HAP-1 (cell line): Measurements from ENCODE around the gene ALLC.

ENCODE experiments used
- DNase-seq, 2 experiments: peaks; one replicate each; pipeline ENCODE4 v3.0.0-alpha.2; 2016 to 2020; ENCODE audit warnings: low spot score in 2 of 2
- H3K27me3 ChIP-seq: fragments of 250-450 bp; sonication (Bioruptor Pico); 2 replicates; pipeline ENCODE4 v1.5.1; 2020; ENCODE audit warnings: low read depth, mild to moderate bottlenecking, moderate library complexity
- H3K36me3 ChIP-seq: fragments of 250-450 bp; sonication (Bioruptor Pico); replicated peaks from 2 replicates; pipeline ENCODE4 v1.5.1; 2020; ENCODE audit warnings: mild to moderate bottlenecking
- H3K4me1 ChIP-seq: fragments of 250-450 bp; sonication (Bioruptor Pico); 2 replicates; pipeline ENCODE4 v1.5.1; 2020; ENCODE audit warnings: mild to moderate bottlenecking
- H3K4me3 ChIP-seq: fragments of 250-450 bp; sonication (Bioruptor Pico); 2 replicates; pipeline ENCODE4 v1.5.1; 2020; ENCODE audit warnings: mild to moderate bottlenecking, moderate library complexity
- H3K9me3 ChIP-seq: fragments of 250-450 bp; sonication (Bioruptor Pico); 2 replicates; pipeline ENCODE4 v1.5.1; 2020; ENCODE audit warnings: mild to moderate bottlenecking, moderate library complexity
- in situ Hi-C: fragments of 300-500 bp; cut with MboI; formaldehyde crosslinking; loops from 3 replicates; pipeline ENCODE4 v1.14.3; 2020; ENCODE audit warnings: low sequenced_read_pairs, inconsistent platforms, mixed read lengths

The ALLC gene

DNA sequence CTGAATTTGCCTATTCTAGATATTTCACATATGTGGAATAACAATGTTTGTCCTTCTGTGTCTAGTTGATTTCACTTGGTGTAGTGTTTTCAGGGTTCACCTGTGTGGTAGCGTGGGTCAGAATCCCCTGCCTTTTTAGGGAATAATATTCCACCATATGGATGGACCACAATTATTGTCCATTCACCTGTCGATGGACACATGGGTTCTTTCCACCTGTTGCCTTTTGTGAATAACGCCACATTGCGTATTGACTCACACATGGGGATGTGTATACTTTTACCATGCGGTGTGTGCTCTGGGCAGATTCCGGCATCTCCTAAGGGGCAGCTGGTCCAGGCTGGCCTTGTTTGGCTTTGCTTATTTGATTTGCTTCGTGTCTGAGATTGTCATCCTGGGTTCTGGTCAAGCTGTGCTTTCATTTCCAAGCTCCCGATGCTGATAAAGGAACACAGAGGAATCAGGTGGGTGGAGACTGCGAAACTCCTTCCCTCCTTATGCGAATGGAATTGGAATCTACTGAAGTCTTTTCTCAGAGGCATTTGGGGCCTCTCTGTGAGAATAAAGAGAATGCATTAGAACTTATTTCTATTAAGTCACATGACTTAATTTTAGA is 18.9 kb upstream of the ALLC start:
- Histone ChIP-seq H3K4me1 (no peaks in the 10 kb centered on the region), H3K27me3 (peaks cover 15% of the 10 kb centered on the region), H3K4me3 (no peak overlapping the region), H3K36me3 (no peaks in the 10 kb centered on the region), H3K9me3 (no peaks in the 10 kb centered on the region)
- no peak for DNase-seq
- in situ Hi-C loops, result no loop called here

DNA sequence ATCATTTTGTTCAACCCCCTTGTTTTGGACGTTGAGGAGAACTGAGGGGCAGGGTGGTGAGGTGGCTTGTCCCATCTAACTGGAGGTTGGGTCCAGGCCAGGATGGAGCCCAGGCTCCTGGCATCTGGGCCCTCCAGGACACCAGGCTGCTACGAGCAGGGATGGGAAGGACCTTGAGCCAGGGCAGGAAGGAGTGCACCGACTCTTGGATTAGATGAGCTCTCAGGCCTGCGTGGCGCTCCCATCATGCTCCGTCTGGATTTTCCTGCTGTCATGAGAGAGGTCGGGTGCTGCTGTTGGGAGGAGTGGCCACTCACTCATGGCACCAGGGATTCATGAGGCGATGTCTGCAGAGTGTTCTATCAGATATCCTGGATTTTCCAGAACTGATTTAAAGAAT is 18.3 kb upstream of the ALLC start:
- H3K36me3 ChIP-seq, result no peaks in the 10 kb centered on the region
- H3K27me3 ChIP-seq, result peaks cover 11% of the 10 kb centered on the region
- in situ Hi-C loops, result no loop called here
- DNase-seq, result no peak
- H3K4me3 ChIP-seq, result no peak overlapping the region
- no peaks in the 10 kb centered on the region for H3K4me1 ChIP-seq
- no peaks in the 10 kb centered on the region for H3K9me3 ChIP-seq

DNA sequence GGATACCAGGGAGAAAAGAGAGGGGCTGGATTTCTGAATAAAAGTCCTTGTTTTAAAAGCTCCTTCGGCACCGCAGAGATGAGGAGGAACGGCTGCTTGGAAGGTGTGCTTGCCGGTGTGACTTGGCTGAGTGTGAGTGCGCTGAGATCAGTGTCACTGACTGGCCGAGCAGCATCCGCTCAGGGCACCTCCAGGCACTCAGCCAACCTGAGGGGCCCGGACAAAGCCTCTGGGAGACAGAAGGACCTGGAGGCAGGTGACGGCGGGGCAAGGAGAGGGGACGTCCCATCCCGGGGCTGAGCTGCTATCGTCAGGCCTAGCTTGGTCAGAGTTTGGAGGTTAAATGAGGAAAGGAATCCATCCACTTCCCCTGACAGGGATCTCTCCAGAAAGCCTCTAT is 16.8 kb upstream of the ALLC start:
- Histone ChIP-seq H3K4me1 (no peaks in the 10 kb centered on the region), H3K9me3 (no peaks in the 10 kb centered on the region), H3K4me3 (no peak overlapping the region), H3K36me3 (no peaks in the 10 kb centered on the region), H3K27me3 (peaks cover 8% of the 10 kb centered on the region)
- no peak for DNase-seq
- in situ Hi-C loops, result no loop called here

DNA sequence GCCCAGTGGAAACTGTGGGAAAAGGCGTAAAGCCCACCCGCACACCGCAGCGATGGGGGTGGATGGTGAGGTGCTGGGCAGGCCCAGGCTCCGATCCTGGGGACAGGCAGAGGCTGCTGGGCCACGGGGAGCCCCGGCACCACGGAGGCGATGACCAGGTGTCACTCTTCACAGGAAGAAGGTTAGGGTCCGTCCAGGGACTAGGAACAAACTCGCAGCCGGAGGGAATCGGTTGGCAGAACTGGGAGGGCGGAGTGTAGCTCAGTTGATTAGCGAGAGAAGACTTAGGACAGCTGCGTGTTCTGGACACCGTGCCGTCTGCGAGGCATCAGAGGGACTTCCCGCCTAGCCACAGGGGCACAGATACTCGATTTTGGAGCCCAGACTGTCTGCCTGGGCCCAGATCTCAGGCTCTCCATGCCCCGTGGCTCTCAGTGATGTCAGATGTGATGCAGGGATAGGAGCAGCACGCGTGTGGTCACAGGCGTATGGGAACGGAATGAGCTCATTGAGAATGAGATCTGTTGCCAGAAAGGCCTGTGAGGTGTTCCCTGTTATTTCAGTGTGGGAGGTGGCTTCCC is 16.1 kb upstream of the ALLC start:
- Histone ChIP-seq H3K4me3 (no peak overlapping the region), H3K4me1 (no peaks in the 10 kb centered on the region), H3K9me3 (no peaks in the 10 kb centered on the region), H3K36me3 (no peaks in the 10 kb centered on the region), H3K27me3 (peaks cover 2% of the 10 kb centered on the region)
- DNase-seq, result no peak
- in situ Hi-C loops, result no loop called here

DNA sequence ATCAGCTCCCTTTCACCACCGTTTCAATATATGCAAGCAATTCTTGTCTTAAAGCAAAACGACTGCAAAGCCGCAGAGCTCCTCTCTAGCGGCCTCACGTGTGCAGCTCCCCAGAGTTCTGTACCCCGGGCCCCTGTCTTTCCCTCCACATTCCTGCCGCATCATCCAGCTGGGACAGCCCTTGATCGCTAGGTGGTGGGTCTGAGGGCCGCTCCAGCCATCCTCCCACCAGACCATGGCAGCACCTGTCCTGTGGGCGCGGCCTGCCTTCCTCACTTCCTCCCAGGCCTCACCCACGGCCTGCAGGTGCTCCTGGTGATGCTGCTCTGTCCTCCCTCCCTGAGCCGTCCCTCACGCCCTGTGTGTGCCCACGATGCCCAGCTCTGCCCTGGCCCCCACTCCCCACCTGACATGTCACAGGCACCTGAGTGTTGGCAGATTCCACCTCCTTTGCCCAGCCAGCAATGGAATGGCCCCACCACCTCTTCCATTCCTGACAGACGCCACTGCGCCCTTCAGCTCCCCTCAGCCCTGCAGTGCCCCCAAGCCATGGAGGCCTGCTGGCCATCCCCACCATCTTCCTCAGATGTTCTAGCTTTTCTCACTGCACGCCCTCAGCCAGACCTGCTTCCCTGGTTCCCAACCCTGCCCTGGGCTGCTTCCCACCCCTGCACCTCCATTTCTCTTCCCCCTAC is 15.3 kb upstream of the ALLC start:
- Histone ChIP-seq H3K9me3 (no peaks in the 10 kb centered on the region), H3K27me3 (no peaks in the 10 kb centered on the region), H3K4me1 (no peaks in the 10 kb centered on the region), H3K4me3 (no peak overlapping the region), H3K36me3 (no peaks in the 10 kb centered on the region)
- in situ Hi-C loops, result no loop called here
- no peak for DNase-seq

DNA sequence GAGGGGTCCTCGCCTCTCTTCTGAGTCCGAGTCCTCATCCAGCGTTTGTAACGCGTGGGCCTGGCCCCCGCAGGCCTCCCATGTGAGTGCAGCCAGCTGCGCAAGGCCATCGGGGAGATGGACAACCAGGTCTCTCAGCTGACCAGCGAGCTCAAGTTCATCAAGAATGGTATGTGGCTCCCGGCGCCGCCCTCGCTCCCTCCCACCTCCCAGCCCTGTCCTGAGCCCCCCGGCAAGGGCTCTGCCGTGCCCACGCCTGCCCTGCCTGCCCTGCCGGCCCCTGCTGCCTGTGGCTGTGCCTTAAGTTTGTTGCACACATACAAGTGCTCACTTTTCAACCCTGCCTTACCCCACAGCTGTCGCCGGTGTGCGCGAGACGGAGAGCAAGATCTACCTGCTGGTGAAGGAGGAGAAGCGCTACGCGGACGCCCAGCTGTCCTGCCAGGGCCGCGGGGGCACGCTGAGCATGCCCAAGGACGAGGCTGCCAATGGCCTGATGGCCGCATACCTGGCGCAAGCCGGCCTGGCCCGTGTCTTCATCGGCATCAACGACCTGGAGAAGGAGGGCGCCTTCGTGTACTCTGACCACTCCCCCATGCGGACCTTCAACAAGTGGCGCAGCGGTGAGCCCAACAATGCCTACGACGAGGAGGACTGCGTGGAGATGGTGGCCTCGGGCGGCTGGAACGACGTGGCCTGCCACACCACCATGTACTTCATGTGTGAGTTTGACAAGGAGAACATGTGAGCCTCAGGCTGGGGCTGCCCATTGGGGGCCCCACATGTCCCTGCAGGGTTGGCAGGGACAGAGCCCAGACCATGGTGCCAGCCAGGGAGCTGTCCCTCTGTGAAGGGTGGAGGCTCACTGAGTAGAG is 14.4 kb upstream of the ALLC start:
- Histone ChIP-seq H3K4me3 (no peak overlapping the region), H3K36me3 (no peaks in the 10 kb centered on the region), H3K4me1 (no peaks in the 10 kb centered on the region), H3K9me3 (no peaks in the 10 kb centered on the region), H3K27me3 (no peaks in the 10 kb centered on the region)
- no peak for DNase-seq
- in situ Hi-C loops, result no loop called here

DNA sequence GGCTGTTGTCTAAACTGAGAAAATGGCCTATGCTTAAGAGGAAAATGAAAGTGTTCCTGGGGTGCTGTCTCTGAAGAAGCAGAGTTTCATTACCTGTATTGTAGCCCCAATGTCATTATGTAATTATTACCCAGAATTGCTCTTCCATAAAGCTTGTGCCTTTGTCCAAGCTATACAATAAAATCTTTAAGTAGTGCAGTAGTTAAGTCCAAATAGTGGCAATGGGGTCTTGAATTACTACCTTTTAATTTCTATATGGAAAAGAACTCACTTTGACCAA is 13.8 kb upstream of the ALLC start:
- Histone ChIP-seq H3K4me3 (no peak overlapping the region), H3K36me3 (no peaks in the 10 kb centered on the region), H3K4me1 (no peaks in the 10 kb centered on the region), H3K27me3 (no peaks in the 10 kb centered on the region), H3K9me3 (no peaks in the 10 kb centered on the region)
- in situ Hi-C loops, result no loop called here
- no peak for DNase-seq

DNA sequence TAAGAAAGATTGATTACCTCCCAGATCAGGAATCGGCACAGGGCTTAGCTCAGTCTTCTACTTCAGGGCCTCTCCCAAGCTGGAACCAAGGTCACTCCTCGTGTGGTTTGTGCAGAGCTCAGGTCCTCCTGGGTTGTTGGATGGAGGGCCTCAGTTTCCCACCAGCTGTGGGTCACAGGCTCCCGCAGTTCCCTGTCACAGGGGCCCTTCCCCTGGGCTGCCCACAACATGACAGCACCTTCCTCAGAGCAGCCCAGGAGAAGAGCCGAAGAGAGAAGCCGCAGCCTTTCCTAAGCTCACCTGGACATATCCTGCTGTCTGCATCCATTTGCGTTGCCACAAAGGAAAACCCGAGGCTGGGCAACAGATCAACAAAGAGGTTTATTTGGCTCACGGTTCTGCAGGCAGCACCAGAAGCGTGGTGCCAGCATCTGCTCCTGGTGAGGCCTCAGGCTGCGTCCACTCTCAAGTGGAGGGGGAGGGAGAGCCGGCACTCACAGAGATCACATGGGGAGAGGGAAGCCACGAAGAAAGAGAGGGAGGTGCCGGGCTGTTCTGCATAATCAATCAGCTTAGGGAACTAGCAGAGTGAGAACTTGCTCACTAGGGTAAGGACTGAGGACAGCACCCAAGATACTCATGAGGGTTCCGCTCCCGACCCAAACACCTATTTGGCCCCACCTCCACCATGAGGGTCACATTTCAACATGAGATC is 13.0 kb upstream of the ALLC start:
- Histone ChIP-seq H3K4me3 (no peak overlapping the region), H3K27me3 (no peaks in the 10 kb centered on the region), H3K36me3 (no peaks in the 10 kb centered on the region), H3K4me1 (no peaks in the 10 kb centered on the region), H3K9me3 (no peaks in the 10 kb centered on the region)
- no peak for DNase-seq
- in situ Hi-C loops, result no loop called here

DNA sequence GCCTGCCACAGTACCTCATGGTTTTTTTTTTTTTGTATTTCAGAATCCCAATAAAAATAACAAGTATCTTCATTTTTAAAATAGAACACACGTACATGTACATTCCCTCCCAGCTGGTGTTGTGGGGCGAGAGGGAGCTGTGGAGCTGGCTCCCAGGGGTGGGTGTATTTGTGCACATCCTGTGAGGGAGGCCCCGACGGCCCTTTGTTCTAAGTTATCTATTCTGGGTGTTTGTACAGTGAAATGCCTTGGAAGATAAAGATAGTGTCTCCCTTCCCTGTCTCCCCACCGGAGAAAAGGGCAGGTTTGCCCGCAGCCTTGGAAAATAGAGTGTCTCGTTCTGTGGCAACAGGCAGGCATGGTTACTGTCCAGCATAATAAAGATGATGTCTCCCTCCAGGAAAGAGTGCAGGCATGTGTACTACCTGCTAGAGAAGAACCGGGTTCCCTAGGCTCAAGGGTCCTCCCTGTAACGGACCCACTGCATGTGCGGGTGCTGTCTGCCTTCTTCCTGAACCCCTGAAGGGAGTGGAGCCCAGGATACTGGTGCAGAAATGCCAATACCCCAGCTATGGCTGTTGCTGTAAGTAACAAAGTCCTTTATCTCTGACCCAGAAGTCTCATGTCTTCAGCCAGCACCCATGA is 12.1 kb upstream of the ALLC start:
- no peaks in the 10 kb centered on the region; the same call in 1 of the 2 replicates for H3K4me1 ChIP-seq
- no peak overlapping the region for H3K4me3 ChIP-seq
- H3K9me3 ChIP-seq, result no peaks in the 10 kb centered on the region
- DNase-seq, result no peak
- no peaks in the 10 kb centered on the region for H3K36me3 ChIP-seq
- no peaks in the 10 kb centered on the region for H3K27me3 ChIP-seq
- in situ Hi-C loops, result no loop called here

DNA sequence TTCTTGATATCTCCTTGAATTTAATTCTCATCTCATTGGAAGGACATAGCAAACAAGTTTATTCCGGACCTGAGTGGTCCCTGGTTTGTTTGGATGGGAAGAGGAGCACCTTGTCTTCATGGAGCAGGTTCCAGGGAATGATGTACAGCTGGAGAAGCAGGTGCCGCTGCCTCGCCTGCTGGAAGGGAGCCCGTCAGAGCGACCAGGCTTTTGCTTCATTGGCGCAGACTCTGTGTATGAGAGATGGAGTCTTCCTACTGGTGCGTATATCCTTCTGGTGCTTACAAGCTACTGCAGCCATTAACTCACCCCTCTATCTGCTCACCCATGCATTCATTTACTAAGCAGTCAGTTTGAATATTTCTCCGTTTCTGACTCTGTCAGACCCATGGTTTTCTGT is 11.6 kb upstream of the ALLC start:
- Histone ChIP-seq H3K36me3 (no peaks in the 10 kb centered on the region), H3K4me3 (no peak overlapping the region), H3K27me3 (no peaks in the 10 kb centered on the region), H3K9me3 (no peaks in the 10 kb centered on the region), H3K4me1 (no peaks in the 10 kb centered on the region; the same call in 1 of the 2 replicates)
- in situ Hi-C loops, result no loop called here
- no peak for DNase-seq

DNA sequence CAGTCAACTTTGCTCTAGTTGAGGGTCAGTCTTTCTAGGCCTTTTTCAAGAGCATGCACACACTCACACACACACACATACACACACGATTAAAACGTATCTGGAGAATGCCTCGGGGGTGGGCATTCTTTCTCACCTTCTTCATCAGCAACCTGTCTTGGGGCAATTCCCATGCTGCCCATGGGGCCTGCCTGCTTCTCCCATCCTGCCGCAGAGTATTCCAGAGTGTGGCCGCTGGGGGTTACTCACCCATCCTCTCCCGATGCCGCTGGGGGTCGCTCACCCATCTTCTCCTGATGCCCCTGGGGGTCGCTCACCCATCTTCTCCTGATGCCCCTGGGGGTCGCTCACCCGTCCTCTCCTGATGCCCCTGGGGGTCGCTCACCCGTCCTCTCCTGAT is 10.8 kb upstream of the ALLC start:
- H3K4me3 ChIP-seq, result no peak overlapping the region
- no peaks in the 10 kb centered on the region for H3K9me3 ChIP-seq
- H3K27me3 ChIP-seq, result no peaks in the 10 kb centered on the region
- no peaks in the 10 kb centered on the region for H3K36me3 ChIP-seq
- H3K4me1 ChIP-seq, result peaks cover 2% of the 10 kb centered on the region; the same call in 1 of the 2 replicates
- in situ Hi-C loops, result no loop called here
- DNase-seq, result no peak

DNA sequence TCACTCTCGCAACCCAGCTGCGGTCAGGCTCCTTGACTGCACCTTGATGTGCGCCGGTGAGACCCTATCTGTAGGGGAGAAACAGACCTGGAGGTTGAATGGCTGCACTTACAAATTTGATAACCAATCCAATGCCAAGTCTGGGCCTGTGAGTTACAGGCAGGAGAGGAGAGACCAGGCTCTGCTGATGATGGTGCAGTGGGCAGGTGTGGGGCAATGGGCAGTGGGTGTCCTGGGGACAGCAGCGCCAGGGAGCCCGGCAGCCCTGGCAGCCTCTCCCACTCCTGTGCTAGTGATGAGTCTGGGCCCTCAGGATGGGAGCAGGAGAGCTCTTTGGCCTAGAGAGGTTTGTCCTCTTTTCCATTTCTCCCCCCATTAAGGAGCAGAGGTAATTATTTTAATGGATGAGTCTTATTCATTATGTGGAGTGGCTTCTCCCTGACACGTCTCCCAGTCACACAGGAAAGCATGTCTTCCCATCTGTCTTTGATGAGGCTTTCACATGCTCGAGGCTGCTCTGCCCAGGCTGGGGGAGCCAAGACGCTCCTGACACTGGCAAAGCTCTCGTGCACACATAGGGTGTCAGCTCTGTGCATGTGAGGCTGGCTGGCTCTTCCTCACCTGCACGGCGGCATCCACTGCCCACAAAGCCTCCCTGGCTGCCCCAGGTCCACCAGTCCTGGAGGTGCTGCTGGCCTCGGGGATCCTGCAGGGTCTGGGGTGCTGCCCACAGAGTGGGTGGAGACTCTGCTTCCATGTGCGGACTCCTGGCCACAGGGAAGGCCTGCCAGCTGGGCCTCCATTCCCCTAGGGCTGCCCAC is 10.0 kb upstream of the ALLC start:
- Histone ChIP-seq H3K9me3 (no peaks in the 10 kb centered on the region), H3K36me3 (no peaks in the 10 kb centered on the region), H3K27me3 (no peaks in the 10 kb centered on the region), H3K4me1 (peaks cover 2% of the 10 kb centered on the region; the same call in 1 of the 2 replicates), H3K4me3 (no peak overlapping the region)
- in situ Hi-C loops, result no loop called here
- no peak for DNase-seq
